Measurements from ENCODE around the gene KRTAP9-2. TPM values are rescaled to one million over a fixed set of nuclear protein-coding genes. Genes with fewer than 3 reads are reported as not detected.
"Not testable (repeated sequence)": the region's sequence is repeated elsewhere in the genome, so short reads cannot be mapped to it uniquely, and the experiment has no call there.

Gene KRTAP9-2
- not detected in 2 replicates for total RNA-seq (2014; rRNA removed; shearing (Covaris generic); ENCODE audit: low replicate concordance)

- DNase-seq (ENCODE audit: low read depth); in situ Hi-C loops (cut with HindIII; ENCODE audit: low pct_unique_long_range_greater_than_20kb, low sequenced_read_pairs): not testable (repeated sequence)
Measured at GRCh38 chr17:41226598-41227095, at the start of gene KRTAP9-2. Gene KRTAP9-2 (plus strand): TSS chr17:41226648. CDS start chr17:41226655, 7 bp downstream.

GRCh38 chr17:41176744-41177387 lies 49.6 kb upstream of the KRTAP9-2 start:
- DNase-seq (ENCODE audit: low read depth) = no peak
- in situ Hi-C loops (cut with HindIII; ENCODE audit: low pct_unique_long_range_greater_than_20kb, low sequenced_read_pairs) = no loop called here

- DNase-seq (ENCODE audit: low read depth) = no peak
- in situ Hi-C loops (cut with HindIII; ENCODE audit: low pct_unique_long_range_greater_than_20kb, low sequenced_read_pairs) = no loop called here
Measured at GRCh38 chr17:41177727-41178271, 48.6 kb upstream of the KRTAP9-2 start, which contains the start of gene KRTAP4-2. Gene KRTAP4-2 (minus strand): TSS chr17:41178221. CDS start chr17:41178164, 57 bp downstream.

GRCh38 chr17:41178341-41178740 lies 48.1 kb upstream of the KRTAP9-2 start:
- peak; percentile 26 for DNase-seq (ENCODE audit: low read depth)
- in situ Hi-C loops (cut with HindIII; ENCODE audit: low pct_unique_long_range_greater_than_20kb, low sequenced_read_pairs) = no loop called here

- in situ Hi-C loops (cut with HindIII; ENCODE audit: low pct_unique_long_range_greater_than_20kb, low sequenced_read_pairs) = no loop called here
- DNase-seq (ENCODE audit: low read depth) = no peak
Measured at GRCh38 chr17:41178843-41179616, 47.4 kb upstream of the KRTAP9-2 start.

- in situ Hi-C loops (cut with HindIII; ENCODE audit: low pct_unique_long_range_greater_than_20kb, low sequenced_read_pairs) = no loop called here
Measured at GRCh38 chr17:41184480-41184961, 41.9 kb upstream of the KRTAP9-2 start, which contains the start of gene KRTAP4-1. Gene KRTAP4-1 (minus strand): TSS chr17:41184911. CDS start chr17:41184854, 57 bp downstream.

GRCh38 chr17:41185001-41185400 lies 41.4 kb upstream of the KRTAP9-2 start:
- in situ Hi-C loops (cut with HindIII; ENCODE audit: low pct_unique_long_range_greater_than_20kb, low sequenced_read_pairs) = no loop called here

More at GRCh38 chr17:41184480-41184961, 41.9 kb upstream of the KRTAP9-2 start, which contains the start of gene KRTAP4-1:
- no peak for DNase-seq (ENCODE audit: low read depth)

GRCh38 chr17:41186872-41187271 lies 39.6 kb upstream of the KRTAP9-2 start:
- in situ Hi-C loops (cut with HindIII; ENCODE audit: low pct_unique_long_range_greater_than_20kb, low sequenced_read_pairs) = no loop called here

More at GRCh38 chr17:41185001-41185400, 41.4 kb upstream of the KRTAP9-2 start:
- peak; percentile 5 for DNase-seq (ENCODE audit: low read depth)

GRCh38 chr17:41189837-41190318 lies 36.6 kb upstream of the KRTAP9-2 start, which contains the start of gene KRTAP9-1:
Gene KRTAP9-1 (plus strand): TSS chr17:41189887. CDS start chr17:41189887, 0 bp downstream.
- in situ Hi-C loops (cut with HindIII; ENCODE audit: low pct_unique_long_range_greater_than_20kb, low sequenced_read_pairs); DNase-seq (ENCODE audit: low read depth): not testable (repeated sequence)

More at GRCh38 chr17:41186872-41187271, 39.6 kb upstream of the KRTAP9-2 start:
- DNase-seq (ENCODE audit: low read depth) = no peak

- in situ Hi-C loops (cut with HindIII; ENCODE audit: low pct_unique_long_range_greater_than_20kb, low sequenced_read_pairs) = no loop called here
- DNase-seq (ENCODE audit: low read depth) = no peak
Measured at GRCh38 chr17:41190328-41190727, 36.1 kb upstream of the KRTAP9-2 start.

- in situ Hi-C loops (cut with HindIII; ENCODE audit: low pct_unique_long_range_greater_than_20kb, low sequenced_read_pairs) = no loop called here
- DNase-seq (ENCODE audit: low read depth) = no peak
Measured at GRCh38 chr17:41196068-41196467, 30.4 kb upstream of the KRTAP9-2 start.

GRCh38 chr17:41199421-41200078 lies 26.9 kb upstream of the KRTAP9-2 start:
- in situ Hi-C loops (cut with HindIII; ENCODE audit: low pct_unique_long_range_greater_than_20kb, low sequenced_read_pairs) = no loop called here
- DNase-seq (ENCODE audit: low read depth) = no peak

- in situ Hi-C loops (cut with HindIII; ENCODE audit: low pct_unique_long_range_greater_than_20kb, low sequenced_read_pairs) = no loop called here
- peak; percentile 85 for DNase-seq (ENCODE audit: low read depth)
Measured at GRCh38 chr17:41211845-41212466, 14.5 kb upstream of the KRTAP9-2 start.

- peak; percentile 22 for DNase-seq (ENCODE audit: low read depth)
- in situ Hi-C loops (cut with HindIII; ENCODE audit: low pct_unique_long_range_greater_than_20kb, low sequenced_read_pairs) = no loop called here
Measured at GRCh38 chr17:41212524-41213169, 13.8 kb upstream of the KRTAP9-2 start.

GRCh38 chr17:41215681-41216080 lies 10.8 kb upstream of the KRTAP9-2 start:
- in situ Hi-C loops (cut with HindIII; ENCODE audit: low pct_unique_long_range_greater_than_20kb, low sequenced_read_pairs) = no loop called here
- DNase-seq (ENCODE audit: low read depth) = no peak

GRCh38 chr17:41223821-41224220 lies 2.6 kb upstream of the KRTAP9-2 start:
- DNase-seq (ENCODE audit: low read depth) = no peak
- in situ Hi-C loops (cut with HindIII; ENCODE audit: low pct_unique_long_range_greater_than_20kb, low sequenced_read_pairs) = no loop called here

GRCh38 chr17:41226051-41226450 lies 397 bp upstream of the KRTAP9-2 start:
- in situ Hi-C loops (cut with HindIII; ENCODE audit: low pct_unique_long_range_greater_than_20kb, low sequenced_read_pairs) = no loop called here
- DNase-seq (ENCODE audit: low read depth) = no peak

All from Caki2 (cell line).